ENCODE data around the gene ADAMTS14. TPM values are rescaled to one million over a fixed set of nuclear protein-coding genes. Genes with fewer than 3 reads are reported as not detected.

ADAMTS14 gene
- total RNA-seq, 1 experiment from 2014 or later, result 1.6 TPM

DNA sequence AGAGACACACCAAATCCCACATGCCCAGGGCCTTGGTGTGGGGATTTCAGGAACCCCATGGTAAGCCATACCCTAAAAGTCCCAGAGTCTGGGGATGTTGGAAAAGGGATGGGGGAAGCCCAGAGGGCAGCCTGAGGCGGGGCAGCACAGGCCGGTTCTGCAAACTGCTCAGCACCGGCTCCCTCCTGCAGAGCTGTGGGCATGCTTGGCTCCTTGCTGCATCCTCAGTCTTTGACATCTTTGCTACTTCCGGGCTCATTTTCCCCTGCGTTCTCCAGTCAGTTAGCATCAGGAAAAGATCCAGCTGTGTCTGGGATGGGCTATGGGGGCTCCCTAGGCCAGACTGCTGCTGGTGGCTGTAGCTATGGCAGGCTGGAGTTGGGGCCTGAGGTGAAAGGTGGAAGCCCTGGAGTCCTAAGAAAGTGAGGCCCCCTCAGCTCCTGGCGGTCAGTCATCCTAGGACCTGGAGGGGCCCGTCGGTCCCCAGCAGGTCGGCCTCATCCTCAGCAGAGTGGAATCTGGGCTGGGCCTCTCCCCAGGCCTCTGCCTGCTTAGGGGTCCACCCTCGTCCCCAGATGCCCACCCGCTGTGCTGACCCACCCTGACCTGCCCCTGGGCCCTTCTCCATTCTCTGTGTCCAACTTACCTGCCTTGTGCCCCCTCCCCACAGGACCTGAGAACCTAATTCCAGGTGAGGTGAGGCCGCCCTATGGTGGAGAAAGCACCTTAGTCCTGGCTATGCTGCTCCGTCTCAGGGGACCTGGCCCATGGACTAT lies 103.6 kb downstream of the ADAMTS14 start:
- Histone ChIP-seq H3K4me3 (no peak overlapping the region), H3K36me3 (no peaks in the 10 kb centered on the region), H3K27me3 (no peaks in the 10 kb centered on the region), H3K9me3 (no peaks in the 10 kb centered on the region)
- DNase-seq, result no peak

DNA sequence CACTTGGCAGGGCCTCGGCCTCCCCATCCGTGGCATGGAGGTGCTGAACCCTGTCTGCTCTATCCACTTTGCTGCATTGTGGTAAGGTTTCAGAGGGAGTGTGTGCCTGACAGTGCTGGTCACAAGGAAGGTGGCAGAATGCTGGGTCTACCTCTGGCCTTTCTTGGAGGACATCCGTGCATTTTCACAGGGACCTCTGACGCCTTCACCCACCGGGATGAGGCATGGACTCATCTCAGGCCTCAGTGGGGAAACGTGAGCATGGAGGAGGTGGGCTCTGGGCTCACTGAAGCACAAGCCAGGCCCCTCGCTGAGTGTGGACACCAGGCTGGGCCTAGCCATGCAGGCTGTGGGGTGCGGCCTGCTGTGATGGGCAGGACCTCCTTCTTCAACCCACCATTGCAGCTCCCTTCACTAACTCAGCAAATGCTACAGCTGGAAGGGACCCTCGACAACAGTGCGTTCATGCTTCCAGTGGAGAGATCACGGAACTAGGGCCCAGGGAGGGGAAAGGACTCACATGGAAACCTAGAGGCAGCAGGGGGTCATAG lies 104.2 kb downstream of the ADAMTS14 start:
- Histone ChIP-seq H3K9me3 (no peaks in the 10 kb centered on the region), H3K27me3 (no peaks in the 10 kb centered on the region), H3K36me3 (no peaks in the 10 kb centered on the region), H3K4me3 (no peak overlapping the region)
- DNase-seq, result no peak

DNA sequence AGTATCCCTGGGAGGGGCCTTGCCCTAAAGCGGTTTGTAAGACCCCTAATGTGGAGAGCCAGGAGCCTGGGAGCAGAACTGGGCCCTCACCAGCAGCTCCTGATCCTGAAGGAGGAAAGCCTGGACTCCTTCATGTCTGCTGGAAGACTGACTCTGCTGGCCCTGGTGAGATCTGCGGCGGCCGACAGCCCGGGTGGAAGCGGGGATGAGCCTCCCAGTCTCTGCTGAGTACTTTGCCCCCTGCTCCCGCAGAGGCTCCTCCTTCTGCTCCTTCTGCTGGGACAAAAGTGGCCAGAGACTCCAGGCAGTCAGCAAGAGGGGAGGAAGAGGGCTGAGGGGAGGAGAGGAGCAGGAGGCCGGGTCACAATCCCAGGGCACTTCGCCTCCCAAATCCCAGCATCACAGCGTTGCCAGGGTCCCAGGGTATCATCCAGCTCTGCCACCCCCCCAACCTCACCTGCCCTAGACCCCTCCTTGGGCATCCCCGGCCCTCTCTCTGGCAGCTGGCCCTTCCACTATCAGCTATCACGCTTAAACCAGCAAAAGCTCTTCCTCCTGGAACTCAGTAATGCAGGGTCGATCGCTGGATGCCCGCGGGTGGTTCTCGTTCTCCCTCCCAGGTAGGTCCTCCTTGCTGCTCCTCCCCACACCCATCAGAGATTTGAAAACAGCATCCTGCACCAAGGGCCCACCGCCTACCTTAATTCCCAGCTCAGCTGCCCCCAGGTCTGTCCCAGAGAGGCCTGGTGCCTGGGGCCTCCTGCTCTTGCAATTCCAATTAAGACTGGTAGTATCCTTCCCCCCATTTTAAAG lies 105.0 kb downstream of the ADAMTS14 start:
- no peak overlapping the region for H3K4me3 ChIP-seq
- no peaks in the 10 kb centered on the region for H3K36me3 ChIP-seq
- no peaks in the 10 kb centered on the region for H3K27me3 ChIP-seq
- DNase-seq, result no peak
- H3K9me3 ChIP-seq, result no peaks in the 10 kb centered on the region

DNA sequence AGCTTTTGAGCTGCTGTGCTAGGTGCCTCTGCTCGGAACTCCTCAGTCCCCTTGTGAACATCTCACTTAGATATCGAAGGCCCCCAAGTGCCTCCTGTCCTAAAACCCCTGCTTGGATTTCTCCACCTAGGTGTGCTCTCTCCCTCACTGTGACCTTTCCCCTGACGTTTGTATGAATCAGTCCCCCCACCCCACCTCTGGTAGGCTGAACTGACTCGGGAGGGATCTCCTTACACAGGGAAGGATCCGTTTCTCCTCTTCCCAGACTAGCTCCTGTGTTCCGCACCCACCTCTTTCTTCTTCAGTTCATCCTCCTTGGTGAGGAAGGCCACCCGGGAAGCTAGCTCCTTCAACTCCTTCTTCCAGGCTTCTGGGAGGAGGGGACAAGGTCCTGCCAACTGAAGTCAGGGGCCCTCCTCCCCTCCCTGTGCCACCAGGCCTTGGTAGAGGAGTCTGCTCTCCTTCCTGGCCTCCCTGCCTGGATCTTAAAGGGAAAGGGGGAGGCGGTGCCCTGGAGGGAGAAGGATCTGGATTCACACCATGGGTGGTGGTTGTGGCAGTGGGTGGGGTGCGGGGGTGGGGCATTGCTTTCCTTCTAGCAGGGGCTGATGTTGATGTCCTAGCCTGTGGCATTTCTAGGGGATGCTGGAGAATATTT lies 106.1 kb downstream of the ADAMTS14 start:
- no peak for DNase-seq
- Histone ChIP-seq H3K4me3 (no peak overlapping the region), H3K27me3 (no peaks in the 10 kb centered on the region), H3K36me3 (no peaks in the 10 kb centered on the region), H3K9me3 (no peaks in the 10 kb centered on the region)

DNA sequence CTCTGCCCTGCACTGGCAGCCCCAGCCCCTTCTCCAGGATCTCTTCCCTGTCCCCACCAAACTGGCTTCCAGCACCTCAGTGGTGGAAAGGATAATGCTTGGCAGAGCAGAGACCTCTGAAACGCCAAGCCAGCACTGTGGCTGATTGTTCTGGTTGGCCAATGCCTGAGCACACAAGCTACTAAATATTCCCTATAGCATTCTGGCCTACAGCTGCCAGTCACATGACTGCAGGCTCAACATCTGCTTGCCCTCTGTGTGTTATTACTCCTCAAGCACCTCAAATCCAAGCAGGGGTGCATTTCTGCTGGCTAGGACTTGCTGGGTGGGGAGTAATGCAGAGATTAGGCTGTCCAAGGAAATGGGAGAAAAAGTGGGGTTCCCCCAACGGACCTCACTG lies 106.8 kb downstream of the ADAMTS14 start:
- H3K27me3 ChIP-seq, result no peaks in the 10 kb centered on the region
- no peaks in the 10 kb centered on the region for H3K9me3 ChIP-seq
- no peak overlapping the region for H3K4me3 ChIP-seq
- H3K36me3 ChIP-seq, result no peaks in the 10 kb centered on the region
- no peak for DNase-seq

DNA sequence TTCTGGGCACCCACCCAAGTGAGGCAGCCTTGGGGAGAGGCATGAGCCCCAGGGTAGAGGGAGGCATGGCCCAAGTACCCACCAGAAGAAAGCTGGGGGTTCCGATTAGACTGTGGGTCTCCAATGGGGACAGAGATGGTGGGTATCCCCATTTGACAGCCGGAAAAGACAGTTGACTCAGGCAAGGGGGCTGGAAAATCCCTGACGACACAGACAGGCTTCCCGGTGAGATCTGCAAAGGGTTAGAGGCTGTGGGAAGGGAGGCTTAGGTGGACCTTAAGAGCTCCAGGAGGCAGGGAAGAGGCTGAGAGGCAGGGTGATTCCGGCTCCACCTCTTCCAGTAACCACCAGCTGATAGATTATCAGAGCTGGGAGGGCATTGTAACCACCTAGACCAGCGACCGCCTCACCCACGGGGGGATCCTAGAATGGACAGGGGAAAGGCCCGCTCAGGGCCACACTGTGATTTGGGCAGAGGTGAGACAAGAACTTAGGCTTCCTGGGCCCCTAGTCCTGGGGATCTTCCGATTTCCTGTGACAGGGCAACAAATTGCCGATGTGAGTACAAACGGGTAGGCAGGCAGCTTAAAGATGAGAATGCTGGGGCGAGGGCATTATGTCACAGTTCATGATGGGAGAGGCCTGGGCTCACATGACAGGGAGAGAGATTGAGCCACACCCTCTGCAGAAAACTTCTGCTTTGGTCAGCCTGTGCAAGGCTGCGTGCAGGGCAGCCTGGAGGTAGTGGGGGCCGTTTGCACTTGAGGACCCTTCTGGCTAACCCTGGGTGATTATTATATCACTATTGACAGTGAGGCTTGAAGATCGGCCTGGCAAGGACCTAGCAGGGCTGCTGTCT lies 107.4 kb downstream of the ADAMTS14 start:
- no peaks in the 10 kb centered on the region for H3K27me3 ChIP-seq
- H3K4me3 ChIP-seq, result no peak overlapping the region
- DNase-seq, result no peak
- no peaks in the 10 kb centered on the region for H3K36me3 ChIP-seq
- H3K9me3 ChIP-seq, result no peaks in the 10 kb centered on the region

DNA sequence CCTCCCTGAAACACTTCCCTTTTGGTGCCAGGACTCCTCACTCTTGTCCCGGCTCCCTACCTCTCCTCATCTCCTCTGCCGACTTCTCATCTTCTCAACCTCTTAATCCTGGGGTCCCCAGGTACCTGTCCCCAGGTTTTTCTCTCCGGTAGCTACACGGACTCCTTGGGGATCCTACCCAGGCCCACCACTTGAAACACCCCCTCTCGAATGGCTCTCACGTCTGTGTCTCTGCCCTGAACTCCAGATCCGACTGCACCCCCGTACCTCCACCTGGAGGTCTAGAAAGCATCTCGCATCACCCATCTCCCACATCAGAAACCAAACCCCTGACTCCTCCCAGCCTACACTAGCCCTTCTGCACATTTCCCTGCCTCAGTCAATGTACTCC lies 108.1 kb downstream of the ADAMTS14 start:
- no peak for DNase-seq
- Histone ChIP-seq H3K27me3 (no peaks in the 10 kb centered on the region), H3K4me3 (no peak overlapping the region), H3K9me3 (no peaks in the 10 kb centered on the region), H3K36me3 (no peaks in the 10 kb centered on the region)

DNA sequence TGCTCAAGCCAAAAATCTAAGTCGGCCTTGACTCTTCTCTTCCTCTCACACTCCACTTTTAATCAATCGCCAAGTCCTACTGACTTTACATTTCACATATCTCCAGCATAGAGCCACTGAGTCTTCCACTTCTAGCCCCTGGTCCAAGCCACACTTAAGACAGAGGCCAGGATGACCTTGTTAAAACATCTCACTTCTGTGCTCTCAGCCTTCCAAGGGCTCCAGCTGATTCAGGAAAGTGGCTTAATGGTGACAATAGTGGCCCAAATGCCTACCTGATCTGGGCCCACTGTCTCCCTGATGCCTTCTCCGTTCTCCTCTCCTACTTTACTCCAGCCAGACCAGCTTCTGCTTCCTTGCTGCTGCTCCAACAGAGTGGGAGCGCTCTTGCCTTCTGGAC lies 108.5 kb downstream of the ADAMTS14 start:
- H3K9me3 ChIP-seq, result no peaks in the 10 kb centered on the region
- no peak for DNase-seq
- no peak overlapping the region for H3K4me3 ChIP-seq
- no peaks in the 10 kb centered on the region for H3K36me3 ChIP-seq
- no peaks in the 10 kb centered on the region for H3K27me3 ChIP-seq

DNA sequence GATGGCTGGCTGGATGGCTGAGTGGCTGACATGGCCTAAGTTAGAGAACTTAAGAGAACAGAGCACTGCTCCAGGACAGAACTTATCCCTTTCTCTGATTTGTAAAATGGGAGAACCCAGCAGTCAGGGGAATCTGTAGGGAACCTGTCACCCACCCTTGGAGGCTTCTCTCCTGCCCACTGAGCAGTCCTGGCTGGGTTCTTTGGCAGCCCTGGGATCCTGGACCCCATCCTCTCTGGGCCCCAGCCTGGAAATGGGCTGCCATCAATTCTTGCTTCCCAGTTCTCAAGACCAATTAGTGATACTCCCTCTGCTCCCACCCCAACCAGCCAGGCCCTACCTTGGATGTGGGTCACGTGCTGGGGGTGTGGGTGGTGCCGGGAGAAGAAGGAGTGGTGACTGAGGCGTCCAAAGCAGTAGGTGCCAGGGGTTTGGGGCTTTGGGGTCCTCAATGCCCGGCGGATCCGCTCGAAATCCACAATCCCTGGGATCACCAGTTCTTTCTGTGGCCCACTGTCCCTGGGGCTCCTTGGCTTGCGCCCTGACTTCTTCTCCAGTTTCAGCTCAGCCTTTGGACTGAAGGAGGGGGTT lies 109.2 kb downstream of the ADAMTS14 start:
- no peak overlapping the region for H3K4me3 ChIP-seq
- DNase-seq, result no peak
- H3K9me3 ChIP-seq, result no peaks in the 10 kb centered on the region
- H3K27me3 ChIP-seq, result no peaks in the 10 kb centered on the region
- no peaks in the 10 kb centered on the region for H3K36me3 ChIP-seq

DNA sequence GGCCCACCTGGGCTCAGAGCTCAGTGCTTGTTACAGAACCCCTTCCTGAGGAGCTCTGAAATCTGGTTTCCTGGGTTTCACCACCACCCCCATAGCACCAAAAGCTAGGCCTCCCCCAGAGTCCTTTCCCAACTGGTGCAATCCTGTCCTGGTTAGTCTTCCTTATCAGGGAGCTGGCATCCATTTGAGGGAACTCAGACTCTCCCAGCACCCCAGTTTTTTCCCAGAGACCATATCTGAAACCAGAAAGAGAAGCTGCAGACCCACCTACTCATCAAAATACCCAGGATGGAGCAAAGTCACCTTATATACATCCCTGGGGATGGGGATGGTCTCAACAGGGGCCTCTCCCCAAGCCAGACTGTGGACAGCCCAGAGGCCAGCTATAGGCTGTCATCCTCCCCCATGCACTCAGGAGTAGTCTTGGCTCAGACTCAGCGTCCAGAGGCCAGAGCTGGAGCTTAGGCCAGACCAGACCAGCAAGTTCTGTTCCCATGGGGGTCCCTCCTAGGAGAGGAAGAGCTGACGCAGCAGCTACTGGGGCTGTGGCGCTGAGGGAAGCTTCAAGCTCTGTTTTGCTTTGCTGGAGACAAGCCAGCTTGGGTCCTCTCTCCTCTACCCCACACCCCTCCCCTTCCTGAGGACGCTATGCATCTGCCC lies 109.9 kb downstream of the ADAMTS14 start:
- no peak for DNase-seq
- no peak overlapping the region for H3K4me3 ChIP-seq
- no peaks in the 10 kb centered on the region for H3K36me3 ChIP-seq
- no peaks in the 10 kb centered on the region for H3K27me3 ChIP-seq
- no peaks in the 10 kb centered on the region for H3K9me3 ChIP-seq

DNA sequence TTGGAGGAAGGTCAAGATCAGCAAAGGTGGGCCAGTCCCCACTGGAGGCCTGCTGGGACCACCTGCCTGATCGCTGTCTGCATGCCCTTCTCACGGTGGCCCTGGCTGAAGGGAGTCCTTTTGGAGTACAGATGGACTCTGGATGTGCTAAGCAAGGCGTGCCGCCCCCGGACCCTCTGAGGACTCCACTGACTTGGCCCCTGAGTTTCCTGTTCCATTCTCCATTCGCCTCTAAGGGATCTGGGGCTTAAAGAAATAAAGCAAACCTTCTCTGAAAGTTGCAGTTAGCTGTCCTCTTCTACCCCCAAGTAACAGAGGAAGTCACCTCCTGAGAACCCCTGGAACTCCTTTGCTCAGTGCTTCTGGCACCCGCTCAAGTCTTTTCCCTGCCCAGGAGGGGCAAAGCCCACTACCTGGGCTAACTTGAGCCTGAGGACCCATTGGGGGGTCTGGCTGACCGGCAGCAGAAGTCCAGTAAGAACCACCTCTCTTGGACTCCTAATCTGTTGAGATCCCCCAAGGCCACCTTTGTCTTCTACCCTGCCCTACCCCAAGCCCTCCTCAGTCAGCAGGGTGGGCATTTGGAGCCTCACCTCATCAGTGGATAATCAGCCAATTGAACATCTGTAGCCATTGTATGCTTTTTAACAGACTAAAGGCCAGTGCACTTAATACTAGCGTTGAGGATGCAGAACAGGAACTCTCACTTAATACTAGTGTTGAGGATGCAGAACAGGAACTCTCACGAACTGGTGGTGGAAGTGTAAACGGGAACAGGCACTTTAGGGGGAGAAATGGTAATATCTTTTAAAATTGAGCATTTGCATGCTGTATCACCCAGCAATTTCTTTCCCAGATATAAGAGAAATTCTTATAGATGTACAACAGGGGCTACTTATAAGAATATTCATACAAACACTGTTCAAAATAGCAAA lies 110.7 kb downstream of the ADAMTS14 start:
- no peaks in the 10 kb centered on the region for H3K27me3 ChIP-seq
- H3K4me3 ChIP-seq, result no peak overlapping the region
- H3K9me3 ChIP-seq, result no peaks in the 10 kb centered on the region
- H3K36me3 ChIP-seq, result no peaks in the 10 kb centered on the region
- no peak for DNase-seq

DNA sequence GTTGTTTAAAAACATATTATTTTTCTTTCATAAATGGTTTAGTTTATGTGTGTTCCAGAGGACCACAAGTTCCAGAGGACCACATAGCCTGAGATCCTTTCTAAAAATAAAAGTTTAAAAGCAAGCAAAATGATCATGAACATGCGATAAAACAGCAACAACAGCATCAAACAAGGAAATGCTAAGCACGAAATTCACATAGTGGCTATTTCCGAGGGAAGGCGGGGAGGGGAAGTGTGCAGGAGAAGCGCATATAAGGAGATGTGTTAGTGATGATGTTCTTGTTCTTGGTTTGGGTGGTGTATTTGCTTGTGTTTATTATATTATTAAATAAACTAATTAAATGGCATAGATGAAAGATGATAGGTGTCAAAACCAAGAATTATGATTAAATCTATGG lies 111.7 kb downstream of the ADAMTS14 start:
- DNase-seq, result no peak
- no peaks in the 10 kb centered on the region for H3K9me3 ChIP-seq
- no peaks in the 10 kb centered on the region for H3K36me3 ChIP-seq
- no peaks in the 10 kb centered on the region for H3K27me3 ChIP-seq
- H3K4me3 ChIP-seq, result no peak overlapping the region

DNA sequence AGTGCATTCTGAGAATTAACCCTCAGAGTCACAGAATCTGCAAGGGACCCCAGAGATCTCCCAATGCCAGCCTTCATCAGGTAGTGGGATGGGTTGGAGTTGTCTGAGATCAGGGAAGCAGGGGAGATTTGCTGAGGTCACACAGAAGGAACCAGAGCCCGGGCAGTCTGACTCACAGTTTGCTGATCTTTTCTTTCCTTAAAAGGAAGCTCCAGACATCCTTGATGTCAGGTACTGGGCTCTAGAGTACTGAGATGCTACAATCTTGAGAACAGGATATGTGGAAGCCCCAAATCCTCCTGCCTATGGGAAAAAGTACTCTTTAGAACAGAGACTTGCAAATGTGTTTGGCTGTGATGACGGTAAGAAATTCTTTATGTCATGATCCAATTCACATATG lies 112.2 kb downstream of the ADAMTS14 start:
- H3K36me3 ChIP-seq, result no peaks in the 10 kb centered on the region
- no peaks in the 10 kb centered on the region for H3K27me3 ChIP-seq
- no peak overlapping the region for H3K4me3 ChIP-seq
- no peak for DNase-seq
- H3K9me3 ChIP-seq, result no peaks in the 10 kb centered on the region

DNA sequence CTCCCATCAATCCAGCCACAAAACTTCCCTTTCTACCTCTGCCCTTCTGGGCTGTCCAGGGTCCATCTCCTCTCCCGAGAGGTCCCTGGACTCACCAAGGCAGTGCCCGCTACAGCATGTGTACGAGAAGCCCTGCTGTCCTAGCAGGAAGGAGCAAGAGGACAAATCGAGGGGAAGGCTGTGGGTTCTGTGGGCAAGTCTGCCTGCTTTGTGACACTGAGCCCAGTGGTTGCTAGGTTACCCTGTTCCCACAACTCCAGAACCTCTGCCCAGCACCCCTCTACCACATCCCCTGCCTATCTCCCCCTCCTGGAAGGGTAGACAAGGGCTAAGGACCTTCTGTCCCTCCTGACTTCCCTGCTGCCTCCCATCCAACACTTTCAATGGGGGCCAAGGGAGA lies 112.9 kb downstream of the ADAMTS14 start, which contains the start of gene TBATA:
Gene TBATA (minus strand): TSS at position 188 of the 400 bp plus-strand sequence. CDS start 1,998 bp downstream, outside the sequence.
- no peak for DNase-seq
- no peak within 1 kb of the TSS for H3K4me3 ChIP-seq
- no peaks in the 10 kb centered on the region for H3K27me3 ChIP-seq

More for the DNA sequence above, 112.9 kb downstream of the ADAMTS14 start, which contains the start of gene TBATA:
- no peaks in the 10 kb centered on the region for H3K36me3 ChIP-seq
- no peaks in the 10 kb centered on the region for H3K9me3 ChIP-seq
